GM19193 (cell line): ENCODE results near the gene DGKB.

Experiments used
- POLR2A ChIP-seq: IDR thresholded peaks from 4 replicates; pipeline ENCODE4 v1.6.1; 2011; ENCODE audit not compliant: insufficient read depth, insufficient read length; ENCODE audit errors: extremely low read depth

Gene DGKB

GRCh38 chr7:14576578-14576977 is 326.0 kb downstream of the DGKB start:
- no peak for TF ChIP-seq POLR2A

- no peak for TF ChIP-seq POLR2A
These were observed 331.6 kb downstream of the DGKB start for GRCh38 chr7:14570750-14571607.

- no peak for TF ChIP-seq POLR2A
These were observed 350.5 kb downstream of the DGKB start for GRCh38 chr7:14552060-14552459.

GRCh38 chr7:14551310-14551709 is 351.2 kb downstream of the DGKB start:
- no peak for TF ChIP-seq POLR2A

- no peak for TF ChIP-seq POLR2A
These were observed 359.9 kb downstream of the DGKB start for GRCh38 chr7:14542624-14543023.

GRCh38 chr7:14521183-14521582 is 381.4 kb downstream of the DGKB start:
- TF ChIP-seq POLR2A: no peak

- TF ChIP-seq POLR2A: no peak
These were observed 392.3 kb downstream of the DGKB start for GRCh38 chr7:14510268-14510667.

- TF ChIP-seq POLR2A: no peak
These were observed 394.9 kb downstream of the DGKB start for GRCh38 chr7:14507617-14508016.

- no peak for TF ChIP-seq POLR2A
These were observed 396.6 kb downstream of the DGKB start for GRCh38 chr7:14505906-14506305.

- TF ChIP-seq POLR2A: no peak
These were observed 398.4 kb downstream of the DGKB start for GRCh38 chr7:14504134-14504533.

- no peak for TF ChIP-seq POLR2A
These were observed 398.9 kb downstream of the DGKB start for GRCh38 chr7:14503623-14504022.

- TF ChIP-seq POLR2A: no peak
These were observed 401.1 kb downstream of the DGKB start for GRCh38 chr7:14501436-14501835.

- no peak for TF ChIP-seq POLR2A
These were observed 405.2 kb downstream of the DGKB start for GRCh38 chr7:14497390-14497789.

- no peak for TF ChIP-seq POLR2A
These were observed 406.9 kb downstream of the DGKB start for GRCh38 chr7:14495633-14496032.

GRCh38 chr7:14487701-14488395 is 414.7 kb downstream of the DGKB start:
- TF ChIP-seq POLR2A: no peak

- TF ChIP-seq POLR2A: no peak
These were observed 418.9 kb downstream of the DGKB start for GRCh38 chr7:14483663-14484062.

GRCh38 chr7:14480281-14480680 is 422.3 kb downstream of the DGKB start:
- no peak for TF ChIP-seq POLR2A

- no peak for TF ChIP-seq POLR2A
These were observed 423.6 kb downstream of the DGKB start for GRCh38 chr7:14478834-14479510.
